Measurements from ENCODE around the gene TMPRSS12. TPM values are rescaled to one million over a fixed set of nuclear protein-coding genes. Genes with fewer than 3 reads are reported as not detected.

Gene TMPRSS12
- total and polyA plus RNA-seq, 2 donors (not counting 1 experiment from before 2014, with no cell fraction given), result not detected

GRCh38 chr12:50924131-50924438 lies 81.4 kb downstream of the TMPRSS12 start:
- TF ChIP-seq EZH2 (IDR thresholded peaks at IDR 0.05; ENCODE audit: low read length, missing control alignments) (no peak), CTCF (conservative IDR thresholded peaks at IDR 0.05 in 1 of 2, IDR thresholded peaks at IDR 0.05 in 1 of 2; ENCODE audit: low read depth in 1 of 2, low read length in 2 of 2) (no peak)
- Histone ChIP-seq H4K20me1 (ENCODE audit: control insufficient read depth, extremely low read depth, insufficient read depth, low read length) (no peaks in the 10 kb centered on the region), H3K4me3 (replicated peaks in 1 of 4; ENCODE audit: control extremely low read depth in 1 of 4, insufficient read depth in 1 of 4, low read depth in 3 of 4, low read length in 4 of 4) (peak overlapping the region; percentile 2 to 92 (median 52)), H3K79me2 (ENCODE audit: control insufficient read depth, insufficient read depth, low read length) (peaks cover 3% of the 10 kb centered on the region), H3K27me3 (ENCODE audit: control insufficient read depth, insufficient read depth, low read length) (no peaks in the 10 kb centered on the region), H3K4me1 (ENCODE audit: control insufficient read depth, extremely low read depth, insufficient read depth, low read length) (peaks cover 4% of the 10 kb centered on the region), H3K9me3 (ENCODE audit: control insufficient read depth, insufficient read depth, low read depth, low read length) (no peaks in the 10 kb centered on the region), H3K4me2 (ENCODE audit: extremely low read depth, insufficient read depth, low read length) (peak overlapping the region; percentile 59), H3K36me3 (ENCODE audit: control insufficient read depth, insufficient read depth, low read length) (no peaks in the 10 kb centered on the region), H2AFZ (ENCODE audit: low read length) (peak overlapping the region; percentile 41), H3K9ac (ENCODE audit: insufficient read depth, low read length) (no peak overlapping the region), H3K27ac (ENCODE audit: insufficient read depth, low read length) (peak overlapping the region; percentile 18)
- DNase-seq (ENCODE audit: low read depth in 2 of 2), result no peak

GRCh38 chr12:50924439-50925341 lies 82.0 kb downstream of the TMPRSS12 start:
- Histone ChIP-seq H3K36me3 (ENCODE audit: control insufficient read depth, insufficient read depth, low read length) (no peaks in the 10 kb centered on the region), H3K9ac (ENCODE audit: insufficient read depth, low read length) (no peak overlapping the region), H3K4me2 (ENCODE audit: extremely low read depth, insufficient read depth, low read length) (peak overlapping the region; percentile 61), H3K9me3 (ENCODE audit: control insufficient read depth, insufficient read depth, low read depth, low read length) (no peaks in the 10 kb centered on the region), H3K4me1 (ENCODE audit: control insufficient read depth, extremely low read depth, insufficient read depth, low read length) (peaks cover 4% of the 10 kb centered on the region), H4K20me1 (ENCODE audit: control insufficient read depth, extremely low read depth, insufficient read depth, low read length) (no peaks in the 10 kb centered on the region), H3K79me2 (ENCODE audit: control insufficient read depth, insufficient read depth, low read length) (peaks cover 3% of the 10 kb centered on the region), H3K4me3 (replicated peaks in 1 of 4; ENCODE audit: control extremely low read depth in 1 of 4, insufficient read depth in 1 of 4, low read depth in 3 of 4, low read length in 4 of 4) (peak overlapping the region; percentile 68 to 92 (median 90)), H3K27ac (ENCODE audit: insufficient read depth, low read length) (peak overlapping the region; percentile 18), H2AFZ (ENCODE audit: low read length) (peak overlapping the region; percentile 85), H3K27me3 (ENCODE audit: control insufficient read depth, insufficient read depth, low read length) (no peaks in the 10 kb centered on the region)
- TF ChIP-seq EZH2 (IDR thresholded peaks at IDR 0.05; ENCODE audit: low read length, missing control alignments) (no peak), CTCF (conservative IDR thresholded peaks at IDR 0.05 in 1 of 2, IDR thresholded peaks at IDR 0.05 in 1 of 2; ENCODE audit: low read depth in 1 of 2, low read length in 2 of 2) (no peak)
- DNase-seq (ENCODE audit: low read depth in 2 of 2), result peak; percentile 91 to 99

GRCh38 chr12:50925342-50925651 lies 82.6 kb downstream of the TMPRSS12 start:
- H3K79me2 ChIP-seq (ENCODE audit: control insufficient read depth, insufficient read depth, low read length), result peaks cover 3% of the 10 kb centered on the region
- H3K4me3 ChIP-seq (replicated peaks in 1 of 4; ENCODE audit: control extremely low read depth in 1 of 4, insufficient read depth in 1 of 4, low read depth in 3 of 4, low read length in 4 of 4), result peak overlapping the region; percentile 68 to 92 (median 90)
- H3K27me3 ChIP-seq (ENCODE audit: control insufficient read depth, insufficient read depth, low read length), result no peaks in the 10 kb centered on the region
- DNase-seq (ENCODE audit: low read depth in 2 of 2), result no peak
- H2AFZ ChIP-seq (ENCODE audit: low read length), result peak overlapping the region; percentile 85
- no peak overlapping the region for H3K27ac ChIP-seq (ENCODE audit: insufficient read depth, low read length)
- no peaks in the 10 kb centered on the region for H3K9me3 ChIP-seq (ENCODE audit: control insufficient read depth, insufficient read depth, low read depth, low read length)
- no peaks in the 10 kb centered on the region for H3K36me3 ChIP-seq (ENCODE audit: control insufficient read depth, insufficient read depth, low read length)
- peak overlapping the region; percentile 61 for H3K4me2 ChIP-seq (ENCODE audit: extremely low read depth, insufficient read depth, low read length)
- H3K4me1 ChIP-seq (ENCODE audit: control insufficient read depth, extremely low read depth, insufficient read depth, low read length), result peaks cover 4% of the 10 kb centered on the region
- TF ChIP-seq CTCF (conservative IDR thresholded peaks at IDR 0.05 in 1 of 2, IDR thresholded peaks at IDR 0.05 in 1 of 2; ENCODE audit: low read depth in 1 of 2, low read length in 2 of 2), result no peak
- TF ChIP-seq EZH2 (IDR thresholded peaks at IDR 0.05; ENCODE audit: low read length, missing control alignments), result no peak
- H4K20me1 ChIP-seq (ENCODE audit: control insufficient read depth, extremely low read depth, insufficient read depth, low read length), result no peaks in the 10 kb centered on the region
- H3K9ac ChIP-seq (ENCODE audit: insufficient read depth, low read length), result no peak overlapping the region
